ENCODE results near the gene IRF1. TPM values are rescaled to one million over a fixed set of nuclear protein-coding genes. Genes with fewer than 3 reads are reported as not detected.

Gene IRF1
- total RNA-seq, 2 donors from 2014 or later, result 5.6 to 7.3 TPM

DNA sequence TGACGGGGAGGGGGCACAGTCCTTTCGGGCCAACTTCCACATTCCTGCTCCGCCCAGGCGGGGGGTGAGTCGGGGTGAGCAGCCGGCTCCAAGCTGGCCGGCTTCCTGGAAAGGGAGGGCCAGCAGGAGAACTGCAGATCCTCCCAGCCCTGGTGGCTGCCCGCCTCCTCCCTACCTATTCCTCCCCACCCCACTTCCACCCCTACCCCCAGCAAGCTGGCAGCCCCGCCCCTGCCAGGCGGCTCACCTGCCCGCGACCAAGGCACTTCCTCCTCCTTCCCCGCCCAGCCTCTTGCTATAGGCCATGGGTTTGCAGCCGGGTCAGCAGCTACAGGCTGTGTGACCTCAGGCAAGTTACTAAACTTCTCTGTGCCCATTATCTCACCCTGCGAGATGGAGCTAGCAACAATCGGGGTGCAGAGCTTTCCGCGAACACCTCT, 5.6 kb upstream of the IRF1 start:
- Histone ChIP-seq H3K9ac (ENCODE audit: extremely low read depth, low read length, poor library complexity, severe bottlenecking) (peak overlapping the region; percentile 48), H3K4me1 (ENCODE audit: control insufficient read depth, insufficient read depth, low read length) (no peaks in the 10 kb centered on the region), H3K9me3 (ENCODE audit: control insufficient read depth, low read length) (no peaks in the 10 kb centered on the region), H3K27me3 (ENCODE audit: control insufficient read depth, insufficient read depth, low read length, poor library complexity, severe bottlenecking) (peaks cover 8% of the 10 kb centered on the region), H3K27ac (ENCODE audit: low read depth, low read length) (no peak overlapping the region), H3K4me3 (ENCODE audit: low read length) (peak overlapping the region; percentile 88), H3K36me3 (ENCODE audit: control insufficient read depth, insufficient read depth, low read length) (no peaks in the 10 kb centered on the region)
- Mint-ChIP-seq H3K27me3 (ENCODE audit: insufficient read depth) (peaks cover 25% of the 10 kb centered on the region), H3K4me1 (peaks cover 23% of the 10 kb centered on the region), H3K27ac (peak overlapping the region; percentile 88), H3K36me3 (ENCODE audit: low read depth) (no peaks in the 10 kb centered on the region), H3K4me3 (peak overlapping the region; percentile 78), H3K9me3 (no peaks in the 10 kb centered on the region)
- no peak for TF ChIP-seq CTCF (conservative IDR thresholded peaks at IDR 0.05)
- DNase-seq, result peak; percentile 98
- 0 to 2% methylated on average over 3 to 18 of the region's 18 CpGs for WGBS, 2 experiments (ENCODE audit: insufficient coverage in 1 of 2, insufficient read length in 1 of 2)

DNA sequence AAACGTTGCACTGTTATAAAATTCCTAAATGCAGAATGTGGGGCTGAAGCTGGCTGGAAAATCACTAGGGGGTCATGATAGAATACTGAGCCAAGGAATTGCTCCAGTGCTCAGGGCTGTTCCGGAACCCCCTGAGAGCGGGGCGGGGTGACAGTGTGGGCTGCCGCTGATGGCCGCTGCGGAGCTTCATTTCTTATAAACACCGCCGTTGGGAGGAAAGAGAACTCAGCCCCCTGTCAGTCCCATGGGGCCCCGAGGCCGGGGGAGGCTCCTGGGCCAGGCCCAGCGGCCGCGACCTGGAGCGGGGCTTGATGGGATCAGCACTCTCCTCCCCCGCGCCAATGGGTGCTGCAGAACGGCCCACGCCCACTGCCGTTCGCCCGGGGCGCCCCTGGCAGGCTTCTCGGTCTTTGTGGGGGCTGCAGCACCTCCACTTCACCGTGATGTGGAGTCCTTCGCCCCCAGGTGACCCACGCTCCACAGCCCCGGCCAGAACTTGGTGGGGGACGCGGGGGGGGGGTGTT, 5.2 kb upstream of the IRF1 start:
- no peaks in the 10 kb centered on the region for H3K36me3 Mint-ChIP-seq (ENCODE audit: low read depth)
- H3K27ac ChIP-seq (ENCODE audit: low read depth, low read length), result no peak overlapping the region

GRCh38 chr5:132493821-132494220, 3.2 kb upstream of the IRF1 start:
- H3K4me1 Mint-ChIP-seq, result peaks cover 23% of the 10 kb centered on the region
- no peak overlapping the region for H3K4me3 Mint-ChIP-seq
- peaks cover 5% of the 10 kb centered on the region for H3K4me1 ChIP-seq (ENCODE audit: control insufficient read depth, insufficient read depth, low read length)
- H3K9ac ChIP-seq (ENCODE audit: extremely low read depth, low read length, poor library complexity, severe bottlenecking), result no peak overlapping the region
- H3K4me3 ChIP-seq (ENCODE audit: low read length), result no peak overlapping the region
- no peak for DNase-seq
- no peaks in the 10 kb centered on the region for H3K36me3 Mint-ChIP-seq (ENCODE audit: low read depth)
- no peak overlapping the region for H3K27ac Mint-ChIP-seq
- TF ChIP-seq CTCF (conservative IDR thresholded peaks at IDR 0.05), result no peak
- H3K27ac ChIP-seq (ENCODE audit: low read depth, low read length), result no peak overlapping the region
- H3K9me3 ChIP-seq (ENCODE audit: control insufficient read depth, low read length), result no peaks in the 10 kb centered on the region
- 94 to 100% methylated on average over 2 of the region's 2 CpGs for WGBS, 2 experiments (ENCODE audit: insufficient coverage in 1 of 2, insufficient read length in 1 of 2)
- peaks cover 16% of the 10 kb centered on the region for H3K27me3 ChIP-seq (ENCODE audit: control insufficient read depth, insufficient read depth, low read length, poor library complexity, severe bottlenecking)
- no peaks in the 10 kb centered on the region for H3K36me3 ChIP-seq (ENCODE audit: control insufficient read depth, insufficient read depth, low read length)
- H3K27me3 Mint-ChIP-seq (ENCODE audit: insufficient read depth), result peaks cover 31% of the 10 kb centered on the region
- H3K9me3 Mint-ChIP-seq, result no peaks in the 10 kb centered on the region

More for the DNA sequence above, 5.2 kb upstream of the IRF1 start:
- 0 to 3% methylated on average over 8 to 30 of the region's 30 CpGs for WGBS, 2 experiments (ENCODE audit: insufficient coverage in 1 of 2, insufficient read length in 1 of 2)
- no peaks in the 10 kb centered on the region for H3K4me1 ChIP-seq (ENCODE audit: control insufficient read depth, insufficient read depth, low read length)
- peaks cover 25% of the 10 kb centered on the region for H3K27me3 Mint-ChIP-seq (ENCODE audit: insufficient read depth)
- DNase-seq, result peak; percentile 88
- H3K4me3 ChIP-seq (ENCODE audit: low read length), result peak overlapping the region; percentile 88
- no peaks in the 10 kb centered on the region for H3K9me3 ChIP-seq (ENCODE audit: control insufficient read depth, low read length)
- peak overlapping the region; percentile 85 for H3K27ac Mint-ChIP-seq
- no peaks in the 10 kb centered on the region for H3K9me3 Mint-ChIP-seq
- no peaks in the 10 kb centered on the region for H3K36me3 ChIP-seq (ENCODE audit: control insufficient read depth, insufficient read depth, low read length)
- H3K27me3 ChIP-seq (ENCODE audit: control insufficient read depth, insufficient read depth, low read length, poor library complexity, severe bottlenecking), result peaks cover 8% of the 10 kb centered on the region
- peaks cover 25% of the 10 kb centered on the region for H3K4me1 Mint-ChIP-seq
- TF ChIP-seq CTCF (conservative IDR thresholded peaks at IDR 0.05), result no peak
- H3K4me3 Mint-ChIP-seq, result peak overlapping the region; percentile 78
- no peak overlapping the region for H3K9ac ChIP-seq (ENCODE audit: extremely low read depth, low read length, poor library complexity, severe bottlenecking)

Data from endodermal cell (in vitro differentiated cells).